Measurements from ENCODE around the gene SSNA1.
A peak's percentile ranks its signal among the peaks of the same experiment; 100 is the strongest.

Gene SSNA1

DNA sequence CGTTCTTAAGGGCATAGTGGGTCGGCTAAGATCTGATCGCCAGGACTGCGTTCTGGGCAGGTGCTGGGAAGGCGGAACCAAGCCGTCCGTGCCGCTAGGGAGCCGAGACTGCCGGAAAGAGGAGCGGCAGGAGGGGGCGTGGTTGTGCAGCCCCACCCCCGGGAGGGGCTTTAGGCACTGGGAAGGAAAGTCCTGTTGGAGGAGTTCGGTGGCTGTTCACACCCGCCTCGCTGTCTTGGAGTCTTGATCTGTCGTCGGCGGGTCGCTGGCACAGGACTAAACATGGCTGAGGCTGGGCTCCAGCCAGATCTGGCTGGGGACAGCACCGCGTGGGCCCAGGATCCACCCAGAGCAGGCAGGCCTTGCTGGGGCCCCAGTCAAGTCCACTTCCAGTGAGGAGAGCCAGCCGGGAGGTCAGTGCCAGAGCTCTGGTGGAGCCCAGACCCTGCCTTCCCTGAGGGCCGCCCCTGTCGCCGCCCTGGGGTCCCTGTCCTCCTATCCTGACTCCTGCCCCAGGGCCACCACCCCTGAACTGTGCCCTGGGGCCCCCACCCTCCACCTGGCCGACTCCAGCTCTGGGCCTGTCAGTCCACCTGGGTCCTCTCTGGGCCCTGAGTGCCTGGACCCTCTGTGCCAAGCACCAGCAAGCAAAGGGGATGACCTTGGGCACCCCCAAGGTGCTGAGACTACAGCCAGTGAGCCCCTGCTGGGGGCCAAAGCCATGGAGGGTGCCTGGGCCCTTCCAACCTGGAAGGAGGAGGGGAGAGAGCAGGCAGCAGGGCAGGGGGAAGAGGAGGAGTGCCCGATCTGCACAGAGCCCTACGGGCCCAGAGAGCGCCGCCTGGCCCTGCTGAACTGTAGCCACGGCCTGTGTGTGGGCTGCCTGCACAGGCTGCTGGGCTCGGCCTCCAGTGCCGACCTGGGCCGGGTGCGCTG lies 29.1 kb downstream of the SSNA1 start:
- peak in 11 of 58 donors; percentile 13 to 55 (median 28) for DNase-seq

DNA sequence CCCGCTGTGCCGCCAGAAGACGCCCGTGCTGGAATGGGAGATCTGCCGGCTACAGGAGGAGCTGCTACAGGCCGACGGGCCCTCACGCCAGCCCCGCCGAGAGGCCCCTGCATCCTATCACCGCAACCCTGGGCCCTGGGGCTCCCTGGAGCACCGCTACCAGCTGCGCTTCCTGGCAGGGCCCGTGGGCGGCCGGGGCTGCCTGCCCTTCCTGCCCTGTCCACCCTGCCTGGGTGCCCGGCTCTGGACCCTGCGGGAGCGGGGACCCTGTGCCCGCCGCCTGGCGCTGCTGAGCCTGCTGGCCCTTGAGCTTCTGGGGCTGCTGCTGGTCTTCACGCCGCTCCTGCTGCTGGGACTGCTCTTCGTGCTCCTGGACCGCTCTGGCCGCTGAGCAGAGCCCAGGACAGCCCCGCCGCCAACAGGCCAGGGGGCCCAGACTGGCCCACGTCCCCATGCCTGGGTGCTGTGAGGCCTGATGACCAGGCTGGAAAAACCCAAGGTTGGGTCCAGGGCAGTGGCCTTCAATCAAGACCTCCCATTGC lies 29.8 kb downstream of the SSNA1 start:
- no peak for DNase-seq

DNA sequence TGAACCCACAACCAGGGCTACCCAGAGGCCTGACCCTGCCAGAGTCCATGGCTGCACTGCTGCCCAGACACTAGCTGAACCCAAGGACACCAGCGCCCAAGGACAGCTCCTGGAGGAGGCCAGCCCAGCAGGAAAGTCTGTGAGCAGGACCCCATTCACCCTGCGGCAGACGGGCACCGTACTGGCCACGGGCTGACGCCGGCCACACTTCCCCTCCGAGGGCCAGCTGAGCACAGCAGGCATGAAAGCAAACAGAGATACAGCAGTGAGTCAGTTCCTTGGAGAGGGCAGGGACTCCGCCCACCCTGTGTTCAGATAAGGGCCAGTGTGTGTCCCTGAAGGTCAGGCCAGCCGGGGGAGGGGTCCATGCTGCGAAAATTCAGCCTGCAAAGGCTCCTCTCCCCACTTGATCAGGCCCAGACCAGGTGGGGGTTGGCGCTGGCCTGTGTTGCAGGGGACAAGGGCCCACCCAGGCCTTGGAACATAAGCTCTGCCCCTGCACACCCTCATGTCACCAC lies 30.3 kb downstream of the SSNA1 start:
- DNase-seq = no peak

DNA sequence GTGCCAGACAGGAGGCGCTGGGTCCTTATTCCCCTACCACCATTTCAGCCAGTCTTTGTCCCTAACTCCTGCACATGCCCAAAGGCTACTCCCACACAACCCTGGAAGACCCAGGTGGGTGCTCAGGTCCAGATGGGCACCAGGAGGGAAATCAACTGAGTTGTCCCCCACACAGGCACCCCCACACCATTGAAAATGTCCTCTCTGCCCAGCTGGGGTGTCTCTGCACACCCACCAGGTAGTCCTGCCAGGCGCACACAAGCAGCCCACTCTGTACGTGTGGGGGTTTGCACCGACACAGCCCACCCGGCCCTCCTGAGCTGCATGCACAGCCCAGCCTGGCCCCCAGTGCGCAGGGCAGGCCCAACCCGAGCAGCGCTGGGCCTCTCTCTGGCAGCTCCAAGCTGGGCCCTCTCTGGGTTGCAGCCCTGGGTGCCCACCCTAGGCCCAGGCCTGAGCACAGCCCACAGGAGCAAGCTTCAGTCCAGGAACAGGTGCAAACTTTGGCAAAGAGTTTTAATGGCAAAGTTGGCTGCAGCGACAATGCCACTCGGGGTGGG lies 31.4 kb downstream of the SSNA1 start:
- no peak for DNase-seq

DNA sequence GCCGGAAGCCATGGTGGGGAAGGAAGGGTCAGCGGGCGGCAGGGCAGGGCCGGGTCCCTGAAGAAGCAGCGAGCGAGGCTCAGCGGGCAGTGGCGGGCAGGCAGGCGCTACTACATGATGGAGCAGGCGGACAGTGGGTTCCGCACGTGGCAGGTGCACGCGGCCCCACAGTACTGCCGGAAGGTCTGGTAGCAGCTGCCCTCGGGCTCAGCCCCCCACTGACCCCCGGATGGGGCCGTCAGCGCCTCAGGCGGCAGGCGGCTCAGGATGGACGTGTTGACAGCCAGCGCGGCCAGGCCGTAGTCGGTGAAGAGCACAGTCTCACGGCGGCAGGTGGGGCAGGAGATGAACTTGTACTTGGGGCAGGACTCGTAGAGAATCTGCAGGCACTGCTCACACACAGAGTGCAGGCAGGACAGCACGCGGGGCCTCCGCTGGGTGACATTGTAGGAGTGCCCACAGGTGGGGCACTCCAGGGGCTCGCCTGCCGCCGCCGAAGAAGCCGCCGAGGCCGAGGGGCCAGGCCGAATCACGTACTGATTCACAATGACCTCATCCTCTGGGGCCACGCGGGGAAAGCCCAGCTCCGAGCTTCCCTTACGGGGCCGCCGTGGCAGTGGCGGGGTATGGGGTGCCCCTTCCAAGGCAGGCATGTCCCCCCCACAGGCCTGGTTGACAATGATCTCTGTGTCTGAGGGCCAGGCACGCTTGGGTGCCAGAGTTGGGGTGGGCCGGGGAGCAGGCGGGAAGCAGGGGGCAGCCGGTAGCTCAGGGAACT lies 32.0 kb downstream of the SSNA1 start:
- DNase-seq = no peak

DNA sequence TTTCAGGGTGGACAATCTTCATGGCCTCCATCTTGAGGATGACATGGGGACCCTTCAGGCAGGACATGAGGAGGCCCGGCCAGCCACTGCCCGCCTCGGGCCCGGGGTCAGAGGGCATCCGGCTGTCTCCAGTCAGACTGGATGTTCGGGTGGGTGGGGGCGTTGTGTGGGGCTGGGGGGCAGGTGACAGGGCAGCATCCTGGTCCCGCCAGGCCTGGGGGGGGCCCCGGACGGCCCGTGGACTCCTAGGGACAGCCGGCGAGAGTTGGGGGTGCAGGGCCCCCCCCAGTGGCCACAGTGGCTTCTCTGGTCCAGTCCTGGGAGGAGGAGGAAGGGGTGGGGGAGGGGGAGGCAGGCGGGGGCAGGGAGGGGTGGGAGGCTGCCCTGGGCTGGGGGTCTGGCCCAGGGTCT lies 32.6 kb downstream of the SSNA1 start:
- no peak for DNase-seq

DNA sequence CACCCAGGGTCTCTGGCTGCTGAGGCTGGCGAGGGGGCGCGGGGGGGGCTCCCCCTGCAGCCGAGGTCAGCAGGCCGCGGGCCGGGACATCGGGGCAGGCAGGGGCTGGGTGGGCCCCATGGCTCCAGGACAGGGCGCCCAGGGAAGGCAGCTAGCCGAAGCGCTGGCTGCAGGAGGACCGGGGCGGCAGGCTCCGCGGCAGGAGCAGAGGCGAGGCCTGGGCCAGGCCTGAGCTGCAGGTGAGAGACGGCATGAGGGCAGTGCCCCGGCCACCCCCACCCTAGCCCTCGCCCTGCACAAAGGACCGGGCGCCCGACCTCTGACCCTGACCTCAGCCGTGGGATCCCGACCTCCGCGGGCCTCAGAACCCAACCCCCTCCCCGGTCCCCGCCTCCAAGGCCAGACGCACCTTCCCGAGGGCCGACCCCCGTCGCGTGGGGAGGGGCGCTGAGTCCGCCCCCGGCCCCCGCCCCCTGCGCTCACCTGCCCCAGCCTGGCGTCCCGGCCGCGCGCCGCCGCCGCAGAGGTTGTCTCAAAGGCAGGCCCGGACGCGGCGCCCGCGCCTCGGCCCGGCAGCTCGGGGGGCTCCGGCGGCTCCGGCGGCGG lies 33.1 kb downstream of the SSNA1 start:
- DNase-seq = no peak

DNA sequence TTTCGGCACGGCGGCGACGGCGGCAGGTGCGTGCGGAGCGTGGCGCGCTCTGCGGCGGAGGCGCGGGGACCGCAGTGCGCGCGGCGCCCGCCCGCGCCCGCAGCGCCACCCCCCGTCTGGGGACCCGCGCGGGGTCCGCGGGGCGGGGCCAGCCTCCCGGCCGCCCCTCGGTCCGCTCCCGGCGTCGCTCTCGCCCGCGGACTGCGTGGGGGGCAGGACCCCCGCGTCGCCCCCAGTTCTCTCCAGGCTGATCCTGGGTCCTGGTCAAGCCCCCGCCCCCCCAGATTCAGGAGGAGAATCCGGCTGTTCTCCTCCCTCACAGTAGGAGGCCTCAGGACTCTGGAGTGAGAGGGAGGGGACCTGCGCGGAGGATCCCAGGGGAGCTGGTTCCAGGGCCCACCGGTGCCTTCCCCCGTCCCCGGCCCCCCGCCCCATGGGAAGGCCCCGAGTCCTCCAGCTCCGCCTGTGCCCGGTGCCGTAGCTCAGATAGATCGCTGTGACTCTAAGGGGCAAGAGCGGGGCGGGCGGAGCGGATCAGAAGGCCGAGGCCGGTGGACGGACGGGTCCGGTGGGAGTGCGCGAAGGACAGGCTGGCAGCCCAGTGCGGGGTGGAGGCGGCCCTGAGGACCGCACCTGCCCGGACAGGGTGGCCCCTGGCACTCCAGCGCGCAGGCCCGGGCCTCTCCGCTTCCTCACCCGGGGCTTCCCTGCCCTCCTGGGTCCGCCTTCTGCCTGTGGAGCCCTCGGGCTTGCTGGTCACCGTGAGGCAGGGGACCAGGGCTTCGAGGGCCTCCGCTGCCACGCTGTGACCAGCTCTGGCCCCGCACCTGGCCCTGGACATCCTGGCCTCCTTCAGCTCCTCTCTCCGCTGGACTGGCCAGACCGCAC lies 34.0 kb downstream of the SSNA1 start, which contains the start of gene RNF208:
TSS of gene RNF208 (minus strand) at position 51 of the 888 bp plus-strand sequence. CDS start 1,028 bp downstream, outside the sequence.
- DNase-seq = peak in 10 of 58 donors; percentile 15 to 71 (median 42)

DNA sequence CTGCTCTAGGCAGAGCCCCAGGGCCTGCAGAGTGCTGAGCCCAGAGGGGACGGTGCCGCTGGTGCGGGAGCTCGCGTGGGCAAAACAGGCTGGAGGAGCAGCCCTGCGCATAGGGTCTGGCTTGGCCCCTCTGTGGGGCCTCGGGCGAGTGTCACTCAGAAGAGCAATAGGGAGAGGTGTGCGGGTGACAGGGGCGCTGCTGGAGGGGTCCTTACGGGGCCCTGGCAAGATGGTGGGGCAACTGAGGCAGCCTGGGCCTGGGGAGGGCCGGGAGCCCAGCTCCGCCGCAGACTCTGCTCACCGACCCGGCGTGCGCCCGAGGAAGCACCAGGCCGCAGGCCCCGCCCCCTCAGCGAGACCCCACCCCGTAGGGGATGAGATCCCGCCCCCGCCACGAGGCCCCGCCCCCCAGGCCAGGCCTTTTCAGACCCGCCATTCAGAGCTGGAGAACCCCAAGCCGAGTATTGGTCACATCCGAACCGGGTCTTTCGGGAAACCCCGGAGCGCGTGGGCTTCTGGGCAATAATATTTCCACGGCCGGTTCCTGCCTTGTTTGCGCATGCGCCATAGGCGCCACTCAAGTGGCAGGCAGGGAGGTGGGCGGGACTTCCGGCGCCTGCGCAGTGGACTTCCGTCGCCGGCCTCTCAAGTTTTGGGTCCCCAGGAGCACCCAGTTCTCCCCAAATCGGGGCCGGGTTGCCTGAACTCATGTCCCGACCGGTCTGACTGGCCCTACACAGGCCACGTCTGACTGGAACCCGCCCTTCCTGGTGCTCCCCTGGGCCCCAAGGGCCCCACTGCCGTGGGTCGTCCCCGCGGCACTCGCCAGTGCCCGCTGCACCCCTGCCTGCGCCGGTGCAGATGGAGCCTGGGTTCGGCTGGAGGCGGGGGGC lies 34.8 kb downstream of the SSNA1 start:
- DNase-seq = peak; percentile 80 to 99 (median 97)

DNA sequence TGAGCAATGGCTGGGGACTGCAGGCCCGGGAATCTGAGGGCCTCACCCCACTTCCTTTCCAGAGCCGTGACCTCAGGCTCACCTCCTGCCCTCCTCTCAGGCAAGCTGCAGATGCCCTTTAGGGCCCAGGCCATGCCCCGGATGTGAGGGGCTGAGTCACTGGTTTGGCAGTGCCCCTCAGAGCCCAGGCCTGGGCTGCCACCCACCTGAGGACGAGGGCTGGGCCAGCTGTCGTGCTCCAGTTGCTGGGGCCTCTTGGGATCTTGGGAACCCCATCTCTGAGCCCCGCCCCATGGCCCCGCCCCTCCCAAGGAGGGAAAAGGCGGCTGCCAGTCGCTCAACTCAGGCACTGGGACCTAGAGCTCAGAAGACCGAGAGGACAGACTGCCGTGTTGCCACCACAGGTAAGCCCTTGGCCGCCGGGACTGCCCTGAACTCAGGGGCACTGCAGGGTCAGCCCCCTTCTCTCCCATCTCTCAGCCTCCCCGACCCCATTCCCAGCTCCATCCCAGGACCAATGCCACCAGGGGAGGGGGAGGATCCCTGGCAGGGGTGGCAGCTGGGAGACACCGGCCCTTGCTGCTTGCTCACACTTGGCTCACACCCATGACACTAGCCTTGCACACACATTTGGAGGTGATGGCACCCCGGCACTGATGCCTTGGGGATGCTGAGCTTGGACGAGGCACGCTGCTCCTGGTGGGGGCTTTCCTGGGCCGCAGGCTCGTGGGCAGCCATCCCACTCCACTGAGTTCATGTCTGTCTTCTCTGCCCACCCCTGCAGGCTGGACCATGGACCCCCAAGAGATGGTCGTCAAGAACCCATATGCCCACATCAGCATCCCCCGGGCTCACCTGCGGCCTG lies 36.6 kb downstream of the SSNA1 start, which contains the start of gene CYSRT1:
TSS of gene CYSRT1 (plus strand) at position 345 of the 865 bp plus-strand sequence. CDS start at position 793, 448 bp downstream.
- DNase-seq = no peak

DNA sequence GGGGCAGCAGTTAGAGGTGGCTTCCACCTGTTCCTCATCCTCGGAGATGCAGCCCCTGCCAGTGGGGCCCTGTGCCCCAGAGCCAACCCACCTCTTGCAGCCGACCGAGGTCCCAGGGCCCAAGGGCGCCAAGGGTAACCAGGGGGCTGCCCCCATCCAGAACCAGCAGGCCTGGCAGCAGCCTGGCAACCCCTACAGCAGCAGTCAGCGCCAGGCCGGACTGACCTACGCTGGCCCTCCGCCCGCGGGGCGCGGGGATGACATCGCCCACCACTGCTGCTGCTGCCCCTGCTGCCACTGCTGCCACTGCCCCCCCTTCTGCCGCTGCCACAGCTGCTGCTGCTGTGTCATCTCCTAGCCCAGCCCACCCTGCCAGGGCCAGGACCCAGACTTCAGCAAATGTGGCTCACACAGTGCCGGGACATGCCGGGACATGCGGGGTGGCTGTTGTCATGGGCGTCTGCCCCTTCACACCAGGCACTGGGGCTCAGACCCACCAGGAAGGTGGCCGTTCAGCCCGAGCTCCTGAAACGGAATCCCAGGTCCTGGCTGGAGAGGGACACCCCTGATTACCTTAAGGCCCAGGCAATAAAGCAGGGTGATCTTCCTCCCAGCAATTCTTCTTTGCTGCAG lies 37.3 kb downstream of the SSNA1 start:
- no peak for DNase-seq

DNA sequence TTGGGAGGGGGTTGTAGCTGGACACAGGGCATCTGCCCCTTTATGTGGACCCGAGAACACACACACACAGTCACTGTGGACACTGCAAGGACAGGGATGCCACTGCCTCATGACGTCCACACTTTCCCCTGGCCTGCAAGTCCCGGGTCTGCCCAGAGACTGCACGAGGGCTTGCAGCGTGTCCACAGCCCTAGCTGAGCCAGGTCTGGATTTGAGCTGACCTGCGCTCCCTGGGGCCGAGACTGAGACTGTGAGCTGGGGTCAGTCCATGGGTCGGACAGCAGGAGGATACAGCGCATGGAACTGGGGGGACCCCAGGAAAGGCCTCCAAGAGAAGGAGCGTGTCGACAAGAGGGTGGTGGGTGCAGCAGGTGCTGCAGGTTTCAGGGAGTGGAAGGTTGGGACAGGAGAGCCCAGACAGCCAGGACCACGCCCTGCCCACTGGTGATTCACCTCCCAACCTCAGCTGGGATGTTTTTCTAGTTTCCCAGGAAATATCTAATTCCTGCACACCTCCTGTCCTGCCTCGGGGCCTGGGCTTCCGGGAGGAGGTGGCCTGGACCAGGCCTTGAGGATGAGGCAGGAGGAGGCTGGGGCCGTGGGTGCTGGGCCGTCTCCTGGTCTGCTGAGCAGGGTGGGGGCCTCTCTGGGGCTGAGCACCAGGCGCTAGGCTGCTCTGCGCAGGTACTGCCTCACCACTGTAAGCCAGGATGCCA lies 38.0 kb downstream of the SSNA1 start:
- no peak for DNase-seq

DNA sequence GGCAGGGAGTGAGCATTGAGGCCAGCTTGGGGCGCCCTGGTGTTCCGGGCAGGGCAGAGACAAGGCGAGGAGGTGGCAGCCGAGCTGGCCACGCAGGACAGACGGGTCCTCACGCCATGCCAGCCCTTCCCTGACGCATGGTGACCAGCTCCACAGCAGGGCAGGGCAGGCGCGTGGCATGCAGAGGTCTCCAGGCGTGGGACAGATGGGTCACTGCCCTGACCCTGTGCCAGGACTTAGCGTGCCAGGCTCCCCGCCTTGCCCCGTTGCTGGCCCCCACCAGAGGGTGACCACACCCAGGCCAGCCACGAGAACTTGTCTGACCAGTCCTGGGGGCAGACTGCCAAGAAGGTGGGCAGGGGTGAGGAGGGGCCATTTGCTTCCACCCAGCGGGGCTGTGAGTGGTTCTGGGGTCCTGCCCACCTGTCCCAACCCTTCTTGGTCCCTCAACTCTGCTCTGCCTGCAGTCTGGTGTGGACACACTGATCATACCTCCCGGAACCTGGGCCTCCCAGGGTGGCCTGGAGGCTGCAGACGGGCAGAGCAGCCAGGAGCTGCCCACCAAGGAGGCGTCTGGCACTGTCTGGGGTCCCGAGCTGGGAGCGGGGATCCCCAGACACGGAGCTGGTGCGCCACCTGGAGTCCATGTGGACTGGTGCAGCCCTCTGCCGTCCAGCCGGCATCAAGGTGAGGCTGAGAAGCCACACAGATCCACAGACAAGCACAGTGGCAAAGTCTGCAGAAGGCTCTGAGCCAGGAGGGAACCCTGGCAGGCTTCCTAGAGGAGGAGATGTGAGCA lies 38.8 kb downstream of the SSNA1 start, which contains the start of gene RNF224:
TSS of gene RNF224 (plus strand) at position 449 of the 799 bp plus-strand sequence. CDS start 834 bp downstream, outside the sequence.
- DNase-seq = peak in 50 of 58 donors; percentile 11 to 70 (median 42)

DNA sequence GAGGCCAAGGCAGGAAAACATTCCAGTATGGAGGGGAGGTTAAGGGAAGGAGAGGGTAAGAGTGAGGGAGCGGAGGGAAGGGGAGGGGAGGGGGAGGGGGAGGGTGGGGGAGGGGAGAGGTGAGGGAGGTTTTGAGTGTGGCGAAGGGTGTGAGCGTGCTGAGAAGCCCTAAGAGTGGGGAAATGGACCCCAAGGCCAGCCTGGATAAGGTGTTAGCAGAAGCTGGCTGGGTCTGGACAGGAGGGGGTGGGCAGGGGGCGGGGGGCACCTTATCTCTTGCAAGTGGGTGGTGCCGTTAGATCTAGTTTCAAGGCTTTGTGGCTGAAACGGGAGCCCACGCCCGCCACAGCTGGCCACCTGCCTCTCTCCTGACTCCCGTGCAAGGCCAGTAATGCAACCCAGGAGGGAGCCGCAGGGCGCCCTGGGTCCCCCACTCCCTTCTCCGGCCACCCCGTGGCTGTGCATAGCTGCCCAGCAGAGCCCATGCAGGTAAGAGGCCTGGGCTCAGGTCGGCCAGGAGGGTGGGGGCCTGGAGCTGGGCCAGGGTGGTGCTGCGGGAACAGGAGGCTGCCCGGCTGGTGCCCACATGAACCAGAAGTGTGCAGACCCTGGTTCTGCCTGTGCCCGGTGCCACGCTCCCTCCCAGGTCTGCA lies 39.5 kb downstream of the SSNA1 start:
- DNase-seq = no peak

DNA sequence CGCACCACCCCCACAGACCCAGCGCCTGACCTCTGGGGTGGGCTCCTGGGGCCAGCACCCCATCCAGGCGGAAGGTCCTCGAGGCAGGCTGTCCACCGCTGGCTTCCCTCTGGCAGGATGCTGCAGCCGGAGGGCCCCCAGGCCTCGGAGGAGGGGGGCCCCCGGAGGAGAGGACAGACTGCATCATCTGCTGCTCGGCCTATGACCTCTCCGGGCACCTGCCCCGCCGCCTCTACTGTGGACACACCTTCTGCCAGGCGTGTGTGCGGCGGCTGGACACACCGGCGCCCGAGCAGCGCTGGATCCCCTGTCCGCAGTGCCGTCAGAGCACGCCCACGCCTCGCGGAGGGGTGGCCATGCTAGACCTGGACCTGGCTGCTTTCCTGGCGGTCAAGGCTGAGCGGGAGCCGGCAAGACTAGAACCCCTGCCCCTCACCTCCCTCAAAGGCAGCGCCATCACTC lies 40.1 kb downstream of the SSNA1 start:
- no peak for DNase-seq

Measured in anterior cingulate cortex (tissue), 58 donors.